Measurements from ENCODE around the gene ZSCAN5A. TPM values are rescaled to one million over a fixed set of nuclear protein-coding genes. Genes with fewer than 3 reads are reported as not detected.

Gene ZSCAN5A
- total and polyA plus RNA-seq, 10 of the 15 experiments (the other 5 are each of a cell fraction or from before 2014, with no cell fraction given): 5.5 to 12.0 (median 8.7) TPM

DNA sequence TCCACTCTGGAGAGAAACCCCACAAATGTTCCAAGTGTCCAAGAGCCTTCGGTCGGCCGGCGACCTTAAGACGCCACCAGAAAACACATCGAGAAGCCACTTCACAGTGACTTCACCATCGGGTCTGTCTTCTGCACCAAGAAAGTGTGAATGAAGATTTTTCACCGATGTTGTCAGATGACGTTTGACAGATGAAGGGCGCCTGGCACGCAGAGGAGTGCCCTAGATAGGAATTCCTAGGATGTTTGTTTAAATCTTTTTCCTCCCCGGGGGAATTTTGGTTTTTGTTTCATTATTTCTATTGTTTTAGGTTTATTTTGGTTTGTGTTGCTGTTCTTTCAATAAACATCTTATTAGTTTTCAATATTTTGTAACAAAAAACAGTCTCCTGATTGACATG, 105.5 kb downstream of the ZSCAN5A start:
- Histone ChIP-seq H3K79me2 (ENCODE audit: control insufficient read depth, insufficient read depth, low read length) (no peaks in the 10 kb centered on the region), H4K20me1 (ENCODE audit: control insufficient read depth, insufficient read depth) (no peaks in the 10 kb centered on the region), H3K27ac (ENCODE audit: control insufficient read depth, insufficient read depth) (no peak overlapping the region), H3K27me3 (replicated peaks in 1 of 2; ENCODE audit: control insufficient read depth in 2 of 2, insufficient read depth in 2 of 2, low read length in 1 of 2) (no peaks in the 10 kb centered on the region), H3K9ac (ENCODE audit: control insufficient read depth, insufficient read depth, low read length) (no peak overlapping the region), H2AFZ (ENCODE audit: control insufficient read depth, low read depth, low read length) (no peak overlapping the region), H3K4me1 (ENCODE audit: control insufficient read depth, insufficient read depth, low read length) (no peaks in the 10 kb centered on the region), H3K9me3 (replicated peaks; ENCODE audit: control insufficient read depth, insufficient read depth, low read length) (no peaks in the 10 kb centered on the region), H3K36me3 (ENCODE audit: control insufficient read depth in 2 of 2, insufficient read depth in 2 of 2, low read length in 1 of 2) (no peaks in the 10 kb centered on the region), H3K4me3 (no peak overlapping the region), H3K4me2 (ENCODE audit: control insufficient read depth, insufficient read depth) (no peak overlapping the region)
- FAIRE-seq (no peak), ATAC-seq (no peak), DNase-seq (ENCODE audit: low read depth, low spot score) (no peak)
- in situ Hi-C loops (cut with MboI): no loop called here
- SMC1A ChIA-PET (ENCODE audit: uncharacterized antibody, unreplicated experiment): no interaction called here
- no peak for TF ChIP-seq POLR2A (IDR thresholded peaks at IDR 0.05; ENCODE audit: low read depth, low read length)
- no peak for TF ChIP-seq BCL11A (IDR thresholded peaks at IDR 0.05; ENCODE audit: low read depth, low read length)
- TF ChIP-seq, protein P1, sequence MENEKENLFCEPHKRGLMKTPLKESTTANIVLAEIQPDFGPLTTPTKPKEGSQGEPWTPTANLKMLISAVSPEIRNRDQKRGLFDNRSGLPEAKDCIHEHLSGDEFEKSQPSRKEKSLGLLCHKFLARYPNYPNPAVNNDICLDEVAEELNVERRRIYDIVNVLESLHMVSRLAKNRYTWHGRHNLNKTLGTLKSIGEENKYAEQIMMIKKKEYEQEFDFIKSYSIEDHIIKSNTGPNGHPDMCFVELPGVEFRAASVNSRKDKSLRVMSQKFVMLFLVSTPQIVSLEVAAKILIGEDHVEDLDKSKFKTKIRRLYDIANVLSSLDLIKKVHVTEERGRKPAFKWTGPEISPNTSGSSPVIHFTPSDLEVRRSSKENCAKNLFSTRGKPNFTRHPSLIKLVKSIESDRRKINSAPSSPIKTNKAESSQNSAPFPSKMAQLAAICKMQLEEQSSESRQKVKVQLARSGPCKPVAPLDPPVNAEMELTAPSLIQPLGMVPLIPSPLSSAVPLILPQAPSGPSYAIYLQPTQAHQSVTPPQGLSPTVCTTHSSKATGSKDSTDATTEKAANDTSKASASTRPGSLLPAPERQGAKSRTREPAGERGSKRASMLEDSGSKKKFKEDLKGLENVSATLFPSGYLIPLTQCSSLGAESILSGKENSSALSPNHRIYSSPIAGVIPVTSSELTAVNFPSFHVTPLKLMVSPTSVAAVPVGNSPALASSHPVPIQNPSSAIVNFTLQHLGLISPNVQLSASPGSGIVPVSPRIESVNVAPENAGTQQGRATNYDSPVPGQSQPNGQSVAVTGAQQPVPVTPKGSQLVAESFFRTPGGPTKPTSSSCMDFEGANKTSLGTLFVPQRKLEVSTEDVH (IDR thresholded peaks at IDR 0.05; ENCODE audit: low read depth, partially characterized antibody): no peak
- TF ChIP-seq SIN3A (IDR thresholded peaks at IDR 0.05; ENCODE audit: low read depth, low read length): no peak
- TF ChIP-seq SMC3 (IDR thresholded peaks at IDR 0.05; ENCODE audit: borderline replicate concordance, low read length): no peak
- TF ChIP-seq ATF7 (IDR thresholded peaks at IDR 0.05; ENCODE audit: low read depth): no peak
- no peak for TF ChIP-seq DPF2 (IDR thresholded peaks at IDR 0.05)
- TF ChIP-seq, protein P2, sequence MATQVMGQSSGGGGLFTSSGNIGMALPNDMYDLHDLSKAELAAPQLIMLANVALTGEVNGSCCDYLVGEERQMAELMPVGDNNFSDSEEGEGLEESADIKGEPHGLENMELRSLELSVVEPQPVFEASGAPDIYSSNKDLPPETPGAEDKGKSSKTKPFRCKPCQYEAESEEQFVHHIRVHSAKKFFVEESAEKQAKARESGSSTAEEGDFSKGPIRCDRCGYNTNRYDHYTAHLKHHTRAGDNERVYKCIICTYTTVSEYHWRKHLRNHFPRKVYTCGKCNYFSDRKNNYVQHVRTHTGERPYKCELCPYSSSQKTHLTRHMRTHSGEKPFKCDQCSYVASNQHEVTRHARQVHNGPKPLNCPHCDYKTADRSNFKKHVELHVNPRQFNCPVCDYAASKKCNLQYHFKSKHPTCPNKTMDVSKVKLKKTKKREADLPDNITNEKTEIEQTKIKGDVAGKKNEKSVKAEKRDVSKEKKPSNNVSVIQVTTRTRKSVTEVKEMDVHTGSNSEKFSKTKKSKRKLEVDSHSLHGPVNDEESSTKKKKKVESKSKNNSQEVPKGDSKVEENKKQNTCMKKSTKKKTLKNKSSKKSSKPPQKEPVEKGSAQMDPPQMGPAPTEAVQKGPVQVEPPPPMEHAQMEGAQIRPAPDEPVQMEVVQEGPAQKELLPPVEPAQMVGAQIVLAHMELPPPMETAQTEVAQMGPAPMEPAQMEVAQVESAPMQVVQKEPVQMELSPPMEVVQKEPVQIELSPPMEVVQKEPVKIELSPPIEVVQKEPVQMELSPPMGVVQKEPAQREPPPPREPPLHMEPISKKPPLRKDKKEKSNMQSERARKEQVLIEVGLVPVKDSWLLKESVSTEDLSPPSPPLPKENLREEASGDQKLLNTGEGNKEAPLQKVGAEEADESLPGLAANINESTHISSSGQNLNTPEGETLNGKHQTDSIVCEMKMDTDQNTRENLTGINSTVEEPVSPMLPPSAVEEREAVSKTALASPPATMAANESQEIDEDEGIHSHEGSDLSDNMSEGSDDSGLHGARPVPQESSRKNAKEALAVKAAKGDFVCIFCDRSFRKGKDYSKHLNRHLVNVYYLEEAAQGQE (IDR thresholded peaks at IDR 0.05; ENCODE audit: low read depth, low read length): no peak
- TF ChIP-seq, protein P3, sequence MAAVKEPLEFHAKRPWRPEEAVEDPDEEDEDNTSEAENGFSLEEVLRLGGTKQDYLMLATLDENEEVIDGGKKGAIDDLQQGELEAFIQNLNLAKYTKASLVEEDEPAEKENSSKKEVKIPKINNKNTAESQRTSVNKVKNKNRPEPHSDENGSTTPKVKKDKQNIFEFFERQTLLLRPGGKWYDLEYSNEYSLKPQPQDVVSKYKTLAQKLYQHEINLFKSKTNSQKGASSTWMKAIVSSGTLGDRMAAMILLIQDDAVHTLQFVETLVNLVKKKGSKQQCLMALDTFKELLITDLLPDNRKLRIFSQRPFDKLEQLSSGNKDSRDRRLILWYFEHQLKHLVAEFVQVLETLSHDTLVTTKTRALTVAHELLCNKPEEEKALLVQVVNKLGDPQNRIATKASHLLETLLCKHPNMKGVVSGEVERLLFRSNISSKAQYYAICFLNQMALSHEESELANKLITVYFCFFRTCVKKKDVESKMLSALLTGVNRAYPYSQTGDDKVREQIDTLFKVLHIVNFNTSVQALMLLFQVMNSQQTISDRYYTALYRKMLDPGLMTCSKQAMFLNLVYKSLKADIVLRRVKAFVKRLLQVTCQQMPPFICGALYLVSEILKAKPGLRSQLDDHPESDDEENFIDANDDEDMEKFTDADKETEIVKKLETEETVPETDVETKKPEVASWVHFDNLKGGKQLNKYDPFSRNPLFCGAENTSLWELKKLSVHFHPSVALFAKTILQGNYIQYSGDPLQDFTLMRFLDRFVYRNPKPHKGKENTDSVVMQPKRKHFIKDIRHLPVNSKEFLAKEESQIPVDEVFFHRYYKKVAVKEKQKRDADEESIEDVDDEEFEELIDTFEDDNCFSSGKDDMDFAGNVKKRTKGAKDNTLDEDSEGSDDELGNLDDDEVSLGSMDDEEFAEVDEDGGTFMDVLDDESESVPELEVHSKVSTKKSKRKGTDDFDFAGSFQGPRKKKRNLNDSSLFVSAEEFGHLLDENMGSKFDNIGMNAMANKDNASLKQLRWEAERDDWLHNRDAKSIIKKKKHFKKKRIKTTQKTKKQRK (IDR thresholded peaks at IDR 0.05; ENCODE audit: low read depth, low read length): no peak
- no peak for TF ChIP-seq ZNF622 (IDR thresholded peaks at IDR 0.05)
- TF ChIP-seq FOXK2 (IDR thresholded peaks at IDR 0.05): no peak
- TF ChIP-seq, protein P4, sequence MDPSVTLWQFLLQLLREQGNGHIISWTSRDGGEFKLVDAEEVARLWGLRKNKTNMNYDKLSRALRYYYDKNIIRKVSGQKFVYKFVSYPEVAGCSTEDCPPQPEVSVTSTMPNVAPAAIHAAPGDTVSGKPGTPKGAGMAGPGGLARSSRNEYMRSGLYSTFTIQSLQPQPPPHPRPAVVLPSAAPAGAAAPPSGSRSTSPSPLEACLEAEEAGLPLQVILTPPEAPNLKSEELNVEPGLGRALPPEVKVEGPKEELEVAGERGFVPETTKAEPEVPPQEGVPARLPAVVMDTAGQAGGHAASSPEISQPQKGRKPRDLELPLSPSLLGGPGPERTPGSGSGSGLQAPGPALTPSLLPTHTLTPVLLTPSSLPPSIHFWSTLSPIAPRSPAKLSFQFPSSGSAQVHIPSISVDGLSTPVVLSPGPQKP (IDR thresholded peaks at IDR 0.05; ENCODE audit: low read depth, low read length): no peak
- TF ChIP-seq CHD4 (IDR thresholded peaks at IDR 0.05): no peak
- CTCF ChIA-PET: no interaction called here
- intact Hi-C loops (cut with micrococcal nuclease; ENCODE audit: unreplicated experiment): no loop called here
- BruUV-seq (replicated peaks): no TSS peak
- RAD21 ChIA-PET (ENCODE audit: unreplicated experiment): no interaction called here
- POLR2A ChIA-PET: no interaction called here
- WGBS (ENCODE audit: insufficient coverage, insufficient replicate concordance, low lambda C conversion rate, missing lambda C conversion rate): 57% methylated on average over 12 of the region's 12 CpGs

All from GM12878 (cell line).